K562 (cell line): ENCODE measurements around the gene JUND. TPM values are rescaled to one million over a fixed set of nuclear protein-coding genes. Genes with fewer than 3 reads are reported as not detected.

Experiments used
- CEBPG ChIP-seq, 3 experiments: fragments of 200-800 bp in 1 of 3; sonication (Bioruptor generic) in 1 of 3; sonication (generic) in 1 of 3; formaldehyde crosslinking in 1 of 3; IDR thresholded peaks in 2 of 3; conservative IDR thresholded peaks in 1 of 3; 2 replicates each; pipeline versions ENCODE4 v1.6.1 to v1.8.0; 2016 to 2022; ENCODE audit warnings: missing compliant biosample characterization in 2 of 3, missing genetic modification characterization in 2 of 3, mild to moderate bottlenecking in 1 of 3, missing genetic modification reagents in 1 of 3
- CHD4 ChIP-seq: fragments of 200-600 bp; sonication (generic); IDR thresholded peaks from 3 replicates; pipeline ENCODE4 v1.6.1; 2012; ENCODE audit warnings: low read depth, mild to moderate bottlenecking, mixed read lengths, low read length, inconsistent platforms; ENCODE audit not compliant: insufficient read depth, insufficient replicate concordance, poor library complexity, severe bottlenecking
- E2F1 ChIP-seq: sonication (generic); formaldehyde crosslinking; IDR thresholded peaks from 2 replicates; pipeline ENCODE4 v1.8.1; 2023; ENCODE audit warnings: mild to moderate bottlenecking, missing genetic modification reagents, moderate library complexity
- E2F5 ChIP-seq: sonication (generic); formaldehyde crosslinking; IDR thresholded peaks from 2 replicates; pipeline ENCODE4 v1.8.0; 2022; ENCODE audit warnings: mild to moderate bottlenecking, missing genetic modification reagents
- EP400 ChIP-seq: fragments of 450-650 bp; IDR thresholded peaks from 2 replicates; pipeline ENCODE4 v1.6.1; 2017; ENCODE audit warnings: antibody characterized with exemption, mild to moderate bottlenecking, moderate library complexity
- EWSR1 ChIP-seq: fragments of 450-650 bp; IDR thresholded peaks from 2 replicates; pipeline ENCODE4 v1.6.1; 2018; ENCODE audit warnings: borderline replicate concordance, mild to moderate bottlenecking, low read depth, moderate library complexity; ENCODE audit not compliant: partially characterized antibody
- KDM4B ChIP-seq, 2 experiments: fragments of 450-650 bp in 1 of 2; sonication (generic) in 1 of 2; IDR thresholded peaks; 2 replicates each; pipeline ENCODE4 v1.6.1; 2016 to 2017; ENCODE audit warnings: borderline replicate concordance in 2 of 2, antibody characterized with exemption in 1 of 2, low read depth in 1 of 2, mild to moderate bottlenecking in 1 of 2
- MLLT1 ChIP-seq, 2 experiments: fragments of 450-650 bp; IDR thresholded peaks; 2 replicates each; pipeline ENCODE4 v1.6.1; 2016
- MTA1 ChIP-seq: fragments of 450-650 bp; IDR thresholded peaks from 2 replicates; pipeline ENCODE4 v1.6.1; 2017; ENCODE audit warnings: borderline replicate concordance
- PURB ChIP-seq: sonication (generic); formaldehyde crosslinking; IDR thresholded peaks from 2 replicates; pipeline ENCODE4 v1.9.0; 2021; ENCODE audit warnings: low read depth, mild to moderate bottlenecking, missing genetic modification reagents
- RB1 ChIP-seq: fragments of 450-650 bp; IDR thresholded peaks from 2 replicates; pipeline ENCODE4 v1.6.1; 2017; ENCODE audit warnings: low read depth, mild to moderate bottlenecking
- RBM15 ChIP-seq: fragments of 200-400 bp; formaldehyde crosslinking; IDR thresholded peaks from 2 replicates; pipeline ENCODE4 v1.6.1; 2018; ENCODE audit warnings: mild to moderate bottlenecking, low read length, moderate library complexity; ENCODE audit not compliant: insufficient read depth
- U2AF2 ChIP-seq: fragments of 200-400 bp; formaldehyde crosslinking; optimal IDR thresholded peaks from 2 replicates; pipeline ENCODE3; 2017; ENCODE audit warnings: low read depth, mild to moderate bottlenecking, low read length
- VEZF1 ChIP-seq: fragments of 200-800 bp; sonication (Bioruptor generic); IDR thresholded peaks from 2 replicates; pipeline ENCODE4 v1.6.1; 2017; ENCODE audit warnings: missing genetic modification characterization, missing compliant biosample characterization
- ZBTB8A ChIP-seq: fragments of 450-650 bp; IDR thresholded peaks from 2 replicates; pipeline ENCODE4 v1.6.1; 2018; ENCODE audit warnings: mild to moderate bottlenecking, moderate library complexity; ENCODE audit not compliant: partially characterized antibody
- ZFP91 ChIP-seq: sonication (generic); formaldehyde crosslinking; IDR thresholded peaks from 2 replicates; pipeline ENCODE4 v1.8.0; 2022; ENCODE audit warnings: mild to moderate bottlenecking, missing genetic modification reagents
- ZNF253 ChIP-seq: fragments of 250-450 bp; sonication (Bioruptor Pico); conservative IDR thresholded peaks from 2 replicates; pipeline ENCODE4 v1.6.1; 2021; ENCODE audit warnings: mild to moderate bottlenecking
- ZNF384 ChIP-seq: IDR thresholded peaks from 2 replicates; pipeline ENCODE4 v1.6.1; 2012; ENCODE audit warnings: low read depth, low read length, improper control_type of control experiment
- ZNF431 ChIP-seq: sonication (generic); formaldehyde crosslinking; IDR thresholded peaks from 2 replicates; pipeline ENCODE4 v1.8.0; 2022; ENCODE audit warnings: mild to moderate bottlenecking, missing genetic modification reagents
- ZNF77 ChIP-seq: fragments of 250-450 bp; sonication (Bioruptor Pico); IDR thresholded peaks from 2 replicates; pipeline ENCODE4 v1.5.0; 2020
- polyA plus RNA-seq, 8 experiments: library from polyadenylated mRNA; depleted of rRNA in 4 of 8; stranded (reverse) in 5 of 8; unstranded in 3 of 8; fragments of >200 nt; fragmentation: Nextera tagmentation in 2 of 8; fragmentation: Illumina TruSeq in 1 of 8; extraction: Ambion mirVana in 2 of 8; extraction: Trizol in 1 of 8; gene quantifications; 2 replicates each; pipeline versions ENCODE4 v1.2.1 to v1.2.3, GENCODE V29; 2011 to 2014; ENCODE audit warnings: inconsistent platforms in 1 of 8, missing spikeins in 1 of 8
- total RNA-seq, 7 experiments: library from RNA; depleted of rRNA in 6 of 7; stranded (reverse); fragments of >200 nt in 6 of 7; fragmentation: Illumina TruSeq in 2 of 7; extraction: Trizol in 2 of 7; gene quantifications; 2 replicates each; pipeline versions ENCODE4 v1.2.1 to v1.2.3, GENCODE V29; 2011 to 2021; ENCODE audit warnings: low replicate concordance in 1 of 7

JUND gene
- total and polyA plus RNA-seq, 9 of the 15 experiments (the other 6 are each of a cell fraction or from before 2014, with no cell fraction given): 6.4 to 286 (median 42.3) TPM

GRCh38 chr19:18328340-18329034 is 47.1 kb upstream of the JUND start (continued):
- peak; percentile 68 for TF ChIP-seq VEZF1 (CRISPR knock-in tag)
- TF ChIP-seq CHD4: no peak
- no peak for TF ChIP-seq PURB (CRISPR knock-in tag)
- TF ChIP-seq ZNF431: peak; percentile 54; the same call in 1 of the 2 replicates
- TF ChIP-seq E2F1: no peak; the same call in none of the 2 replicates
- no peak for TF ChIP-seq ZBTB8A
- TF ChIP-seq ZNF77 (CRISPR knock-in tag): no peak
- no peak for TF ChIP-seq E2F5
- no peak for TF ChIP-seq EWSR1
- peak; percentile 95 for TF ChIP-seq ZFP91
- no peak for TF ChIP-seq ZNF253
- no peak for TF ChIP-seq U2AF2
- TF ChIP-seq KDM4B (IDR thresholded peaks at IDR 0.05; ENCODE audit: borderline replicate concordance in 2 of 2, low read depth in 1 of 2): no peak
- no peak for TF ChIP-seq RBM15
- peak; percentile 64 for TF ChIP-seq CEBPG (CRISPR knock-in tag; IDR thresholded peaks at IDR 0.05)
- TF ChIP-seq CEBPG (tag; conservative IDR thresholded peaks at IDR 0.05 in 1 of 2, IDR thresholded peaks at IDR 0.05 in 1 of 2): peak; percentile 60 to 83
- TF ChIP-seq MTA1: 0 out of 2 replicates have a peak, but pooled peaks have one; percentile 19
- no peak; the same call in 1 of the 2 replicates for TF ChIP-seq RB1
- peak; percentile 61 for TF ChIP-seq ZNF384
- peak; percentile 26; the same call in 1 of the 2 replicates for TF ChIP-seq EP400
- TF ChIP-seq MLLT1 (IDR thresholded peaks at IDR 0.05): no peak; a peak in 1 of 4 replicates
